ENCODE data around the gene PLXNA4.

PLXNA4 gene

DNA sequence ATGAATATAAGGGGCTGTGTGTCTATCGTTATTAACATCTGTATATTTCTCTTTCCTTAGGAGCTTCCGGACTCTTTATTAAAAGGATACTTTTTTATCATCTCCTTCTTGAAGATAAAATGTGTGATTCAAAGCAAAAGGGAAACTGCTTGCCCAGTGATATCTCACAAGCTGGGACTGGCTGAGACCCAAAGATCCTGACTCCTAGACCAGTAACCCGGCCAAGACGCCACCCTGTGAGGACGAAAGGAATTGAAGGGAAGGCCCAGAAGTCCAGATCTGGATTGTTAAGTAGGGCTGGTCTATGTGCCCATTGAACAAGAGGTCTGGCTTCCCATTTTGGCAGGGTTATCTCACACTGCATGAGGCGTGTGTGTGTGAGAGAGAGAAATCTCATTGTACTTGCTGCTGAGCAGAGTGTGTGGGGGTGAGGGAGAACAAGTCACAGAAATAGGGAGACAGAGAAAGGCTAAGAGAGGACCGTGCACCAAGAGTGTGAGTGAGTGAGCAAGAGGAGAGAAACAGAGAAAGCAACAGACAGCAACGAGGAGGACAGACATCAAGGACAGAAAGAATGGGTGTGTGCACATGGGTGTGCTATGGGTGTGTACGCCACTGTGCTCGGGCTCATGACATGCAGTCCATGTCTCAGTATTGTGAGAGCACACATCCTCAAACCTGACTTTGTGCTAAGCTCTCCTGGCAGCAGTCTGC, 75.4 kb downstream of the PLXNA4 start:
- DNase-seq (ENCODE audit: low spot score) = peak; percentile 33

DNA sequence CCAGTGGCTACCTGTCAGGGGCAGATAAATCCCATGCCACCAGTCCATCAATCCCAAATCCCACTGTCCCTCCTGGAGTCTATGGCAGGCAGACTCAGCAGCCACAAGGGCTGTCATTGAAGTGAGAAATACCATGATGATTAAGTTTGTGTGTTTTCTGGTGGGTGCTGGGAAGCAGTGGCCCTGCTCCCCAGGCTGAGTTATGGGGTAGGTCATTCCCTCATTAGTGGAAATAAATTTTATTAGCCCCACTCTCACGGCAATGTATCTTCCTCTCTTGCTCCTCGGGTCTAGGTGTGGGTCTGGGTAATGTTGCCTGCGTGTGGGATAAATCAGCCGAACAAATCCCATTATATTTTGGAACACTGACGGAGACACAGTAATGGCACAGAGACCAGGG, 76.8 kb downstream of the PLXNA4 start:
- DNase-seq (ENCODE audit: low spot score) = no peak

GRCh38 chr7:132499065-132499464, 77.2 kb downstream of the PLXNA4 start:
- no peak for DNase-seq (ENCODE audit: low spot score)

GRCh38 chr7:132498319-132498718, 78.0 kb downstream of the PLXNA4 start:
- no peak for DNase-seq (ENCODE audit: low spot score)

GRCh38 chr7:132497098-132497497, 79.2 kb downstream of the PLXNA4 start:
- DNase-seq (ENCODE audit: low spot score) = no peak

DNA sequence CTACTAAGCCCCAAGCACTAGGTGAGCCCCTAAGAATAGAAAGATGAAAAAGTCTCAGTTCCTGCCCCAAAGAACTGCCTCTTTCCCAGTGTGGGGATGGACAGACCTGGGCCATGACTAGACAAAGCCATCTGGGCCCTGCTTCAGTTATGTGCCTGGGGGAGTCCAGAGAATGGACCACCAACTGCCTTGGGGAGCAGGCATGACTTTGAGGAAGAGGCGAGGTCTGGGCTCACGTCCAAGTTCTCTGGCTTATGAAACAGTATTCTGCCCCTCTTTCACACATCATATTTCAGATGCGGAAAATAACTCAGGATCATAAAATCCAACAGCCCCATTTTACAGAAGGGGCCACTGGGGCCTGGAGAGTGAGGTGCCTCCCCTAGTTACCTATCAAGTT, 80.3 kb downstream of the PLXNA4 start:
- DNase-seq (ENCODE audit: low spot score) = no peak

- DNase-seq (ENCODE audit: low spot score) = no peak
Measured at GRCh38 chr7:132494474-132494873, 81.8 kb downstream of the PLXNA4 start.

DNA sequence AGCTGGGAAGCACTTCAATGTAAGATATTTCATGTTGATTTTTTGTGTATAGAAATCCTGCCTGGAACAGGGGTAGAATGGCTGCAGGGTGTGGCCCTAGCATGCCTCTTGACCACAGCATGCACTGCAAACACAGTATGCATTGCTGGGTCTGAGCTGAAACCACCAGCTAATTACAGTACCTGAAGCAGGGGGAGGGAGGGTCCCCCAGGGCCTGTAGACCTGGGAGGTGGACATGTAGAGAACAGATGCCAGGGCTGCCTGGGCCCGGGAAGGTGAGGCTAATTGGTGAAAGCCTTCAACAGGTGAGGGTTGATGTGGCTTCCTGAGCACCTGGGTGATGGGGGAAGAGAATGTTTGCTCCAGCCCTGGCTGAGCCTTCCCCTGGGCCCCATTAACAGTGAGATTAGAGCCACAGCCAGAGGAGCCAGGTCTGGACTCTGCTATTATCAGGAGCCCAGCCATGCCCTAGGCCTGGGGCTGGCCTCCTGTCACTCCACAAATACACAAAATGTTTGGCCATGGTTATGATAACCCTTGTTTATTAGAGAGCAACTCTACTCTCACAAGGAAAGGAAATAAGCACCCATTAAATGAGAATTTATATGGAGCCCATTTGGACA, 83.3 kb downstream of the PLXNA4 start:
- DNase-seq (ENCODE audit: low spot score) = no peak

- no peak for DNase-seq (ENCODE audit: low spot score)
Measured at GRCh38 chr7:132491391-132491945, 84.8 kb downstream of the PLXNA4 start.

GRCh38 chr7:132490474-132490873, 85.8 kb downstream of the PLXNA4 start:
- DNase-seq (ENCODE audit: low spot score) = no peak

DNA sequence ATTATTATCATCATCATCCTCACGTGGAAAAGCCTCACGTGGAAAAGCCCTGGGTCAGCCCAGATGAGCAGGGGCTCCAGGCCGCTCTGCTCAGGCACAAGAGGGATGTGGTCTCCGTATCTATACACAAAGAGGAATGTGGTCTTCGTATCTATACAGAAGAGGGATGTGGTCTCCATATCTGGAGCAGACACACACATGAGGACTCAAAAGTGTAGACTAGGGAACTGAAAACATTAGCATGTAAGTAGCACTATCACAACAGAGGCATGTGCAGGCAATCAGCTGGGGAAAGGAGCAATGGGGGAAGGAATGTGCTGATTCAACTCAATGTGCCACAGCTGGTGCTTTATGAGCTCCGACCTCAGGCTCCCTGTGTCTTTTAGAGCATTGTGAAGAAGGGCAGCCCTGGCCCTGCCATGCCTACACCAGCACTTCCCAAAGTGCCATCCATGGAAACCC, 86.5 kb downstream of the PLXNA4 start:
- no peak for DNase-seq (ENCODE audit: low spot score)

DNA sequence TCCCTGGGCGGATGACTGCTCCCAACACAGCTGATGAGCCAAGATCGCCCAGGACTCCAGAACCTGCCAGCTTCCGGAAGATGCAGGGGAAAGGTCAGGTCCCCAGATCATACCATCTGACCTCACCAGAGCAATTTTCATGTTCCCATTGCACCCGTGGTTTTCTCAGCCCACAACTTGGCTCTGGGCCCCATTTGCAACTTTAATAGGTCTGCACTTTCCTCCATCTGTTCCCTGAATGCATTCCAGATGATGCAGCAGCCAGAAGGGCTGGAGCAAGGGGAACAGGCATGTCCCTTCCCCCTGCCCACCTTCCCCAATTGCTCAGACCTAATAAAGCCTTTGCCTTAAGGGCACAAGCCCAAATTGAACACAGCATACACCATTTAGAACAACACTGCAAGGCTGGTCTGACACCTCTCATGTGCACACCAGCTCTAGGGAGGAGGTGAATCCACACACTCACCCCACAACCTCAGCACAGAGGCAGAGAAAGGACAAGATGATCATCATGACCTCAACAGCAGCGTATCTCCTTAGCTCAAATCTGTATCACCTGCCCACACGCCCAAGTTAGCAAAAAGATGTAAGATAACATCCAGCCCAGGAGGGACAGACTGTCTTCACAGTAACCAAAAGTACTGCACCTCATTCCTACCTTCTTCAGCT, 87.5 kb downstream of the PLXNA4 start:
- no peak for DNase-seq (ENCODE audit: low spot score)

DNA sequence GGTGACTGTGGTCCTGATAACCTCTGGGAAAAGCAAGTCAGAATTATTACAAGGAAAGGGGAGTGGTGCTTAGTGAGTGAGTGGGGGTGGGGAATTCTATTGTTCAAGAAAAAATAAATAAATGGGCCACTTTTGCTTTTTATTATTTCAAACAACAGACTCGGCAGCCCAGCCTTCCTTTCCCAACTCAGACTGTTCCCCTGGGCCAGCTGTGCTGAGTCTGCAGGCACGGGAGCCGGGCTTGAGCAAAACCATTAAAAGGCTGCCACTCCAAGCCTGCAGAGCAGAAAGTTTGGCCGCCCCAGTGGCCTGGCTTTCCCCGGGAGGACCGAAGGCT, 90.0 kb downstream of the PLXNA4 start:
- DNase-seq (ENCODE audit: low spot score) = no peak

DNA sequence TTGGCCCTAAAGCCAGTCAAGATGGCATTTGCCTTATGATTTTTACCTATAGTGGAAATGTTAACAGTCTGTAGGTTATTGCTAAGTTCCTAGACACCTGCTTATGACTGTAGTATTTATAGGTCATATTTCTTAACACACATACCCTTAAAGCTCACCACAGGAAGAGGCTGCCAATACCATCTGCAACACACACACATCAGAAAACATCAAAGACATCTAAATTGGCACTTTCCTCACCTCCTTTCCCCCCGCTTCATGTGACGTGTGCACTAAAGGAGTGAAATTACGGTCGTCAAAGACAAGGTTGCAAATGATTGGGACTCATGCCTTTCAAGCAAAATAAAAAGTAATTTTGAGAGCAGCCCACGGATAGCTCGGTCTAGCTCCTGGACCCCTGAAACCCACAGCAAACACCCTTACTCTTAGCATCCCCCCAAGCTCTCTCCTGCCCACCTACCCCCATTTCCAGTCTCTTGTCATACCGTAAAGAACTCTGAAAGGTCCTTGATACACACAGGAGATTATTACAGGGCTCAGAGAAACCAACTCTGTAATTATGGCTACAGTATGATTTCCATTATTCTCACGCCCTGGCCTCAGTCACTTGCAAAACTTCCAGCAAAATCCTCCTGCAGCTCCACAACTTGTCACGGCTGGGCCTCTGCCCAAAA, 90.5 kb downstream of the PLXNA4 start:
- no peak for DNase-seq (ENCODE audit: low spot score)

DNA sequence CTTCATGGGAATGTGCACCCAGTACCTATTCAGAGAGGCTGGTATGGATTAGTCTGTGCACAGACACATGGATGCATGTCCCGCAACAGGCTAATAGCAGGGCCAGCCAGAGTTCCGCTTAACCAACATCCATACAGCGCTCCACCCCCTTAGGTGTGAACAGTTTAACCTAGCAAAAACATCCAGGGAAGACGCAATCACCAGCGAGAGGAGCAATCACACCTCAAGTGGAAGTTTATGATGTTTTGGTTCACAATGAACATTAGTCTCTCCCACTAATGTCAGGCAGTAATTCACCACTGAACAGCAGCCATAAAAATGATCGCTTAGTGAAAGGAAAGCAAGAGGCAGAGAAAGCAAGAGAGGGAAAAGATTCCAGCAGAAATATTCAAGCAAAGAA, 91.1 kb downstream of the PLXNA4 start:
- no peak for DNase-seq (ENCODE audit: low spot score)

- DNase-seq (ENCODE audit: low spot score) = no peak
Measured at GRCh38 chr7:132482866-132483265, 93.4 kb downstream of the PLXNA4 start.

- DNase-seq (ENCODE audit: low spot score) = no peak
Measured at GRCh38 chr7:132480534-132480933, 95.7 kb downstream of the PLXNA4 start.

DNA sequence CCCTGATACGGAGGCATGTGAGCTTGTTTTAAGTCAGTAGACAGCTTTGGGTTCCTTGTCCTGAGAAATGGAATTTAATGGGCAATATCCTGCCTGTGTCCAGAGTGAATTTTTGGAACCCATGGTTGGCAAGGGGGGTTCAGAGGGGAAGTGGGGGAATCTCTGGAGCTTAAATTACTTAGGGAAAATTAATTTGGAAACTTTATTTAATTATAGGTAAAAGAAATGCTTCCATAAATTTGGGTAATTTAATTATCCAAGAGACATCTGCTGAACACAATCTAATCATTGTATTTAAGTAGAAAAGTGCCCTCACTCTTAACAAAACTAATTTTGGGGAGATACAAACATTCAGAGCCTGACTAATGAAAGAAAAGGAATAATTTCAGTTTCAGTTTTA, 99.7 kb downstream of the PLXNA4 start:
- DNase-seq (ENCODE audit: low spot score) = no peak

GRCh38 chr7:132475669-132476116, 100.6 kb downstream of the PLXNA4 start:
- DNase-seq (ENCODE audit: low spot score) = no peak

DNA sequence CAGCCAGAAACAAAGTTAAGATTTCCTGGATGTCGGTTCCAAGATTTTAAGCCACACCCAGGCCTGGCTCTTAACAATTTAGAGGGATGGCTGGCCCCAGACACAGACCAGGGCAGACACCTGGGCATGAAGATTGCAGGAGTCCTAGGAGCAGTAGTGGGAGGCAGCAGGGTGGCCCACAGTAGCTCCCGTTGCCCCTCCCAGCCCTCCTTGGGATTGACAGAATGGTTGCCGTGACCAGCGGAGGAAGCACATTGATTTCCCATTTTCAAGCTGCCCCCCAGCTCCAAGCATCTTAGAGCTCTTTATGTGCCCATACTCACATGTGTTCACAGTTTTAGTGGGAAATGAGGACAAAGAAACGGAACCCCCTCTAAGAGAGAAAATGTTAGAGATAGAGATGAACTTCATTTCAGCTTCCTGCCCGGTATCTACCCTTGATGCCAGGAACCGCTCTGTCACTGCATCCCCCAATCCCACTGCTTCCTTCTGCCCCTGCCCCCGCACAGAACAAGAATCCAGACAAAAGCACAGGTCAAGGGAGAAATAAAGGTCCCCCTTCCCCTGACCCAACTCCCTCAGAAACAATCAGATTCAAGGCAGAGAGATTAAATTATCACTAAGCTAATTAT, 101.1 kb downstream of the PLXNA4 start:
- no peak for DNase-seq (ENCODE audit: low spot score)

DNA sequence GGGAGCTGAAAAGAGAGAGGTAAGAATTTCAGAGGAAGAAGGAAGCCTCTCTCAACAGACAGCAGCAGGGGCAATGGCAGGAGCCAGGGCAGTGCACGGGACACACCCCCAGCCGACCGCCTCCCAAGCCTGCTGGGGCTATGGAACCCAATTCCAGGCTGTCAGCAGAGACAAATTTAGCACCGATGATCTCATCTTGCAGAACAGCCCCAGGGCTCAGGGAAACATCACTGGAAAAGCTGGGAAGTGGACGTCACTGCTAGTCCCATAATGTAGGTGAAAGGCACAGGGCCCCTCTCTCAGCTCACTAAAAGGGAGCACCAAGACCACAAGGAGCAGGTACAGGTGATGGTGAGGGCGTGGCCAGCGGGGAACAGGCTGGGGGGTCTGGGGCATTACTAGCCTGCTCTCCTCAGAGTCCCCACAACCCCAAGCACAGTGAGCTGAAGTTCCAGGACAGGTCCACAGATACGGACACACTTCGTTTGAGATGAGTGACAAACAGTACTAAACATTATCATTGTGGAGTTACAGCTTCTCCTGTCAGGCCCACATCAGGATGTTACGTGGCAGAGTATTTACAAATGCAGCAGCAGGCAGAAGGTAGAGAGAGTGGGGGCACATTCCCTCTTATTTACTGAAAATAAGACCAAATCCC, 103.7 kb downstream of the PLXNA4 start:
- no peak for DNase-seq (ENCODE audit: low spot score)

DNA sequence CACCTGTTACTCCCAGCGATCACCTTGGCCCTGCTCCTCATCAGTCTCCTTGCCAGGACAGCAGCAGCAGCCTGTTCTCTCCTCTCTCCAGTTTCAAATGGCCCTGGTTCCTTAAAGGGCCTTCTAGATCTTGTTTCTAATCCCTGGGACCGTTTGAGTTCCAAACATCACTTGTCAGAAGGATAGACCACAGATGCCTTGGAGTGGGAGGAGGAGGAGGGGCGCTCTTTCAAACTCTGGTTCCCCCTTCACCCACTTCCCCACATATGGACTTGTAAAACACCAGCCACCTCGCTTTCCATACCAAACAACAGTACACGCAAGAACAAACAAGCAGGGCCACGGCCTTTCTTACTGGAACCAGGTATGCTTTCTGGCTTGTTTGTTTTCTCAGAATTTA, 104.8 kb downstream of the PLXNA4 start:
- DNase-seq (ENCODE audit: low spot score) = no peak
